PFSK-1 (cell line): Measurements from ENCODE around the gene FAM120C.

ENCODE experiments used
- FOXP2 ChIP-seq: optimal IDR thresholded peaks from 2 replicates; pipeline ENCODE3; 2011; ENCODE audit warnings: borderline replicate concordance, control low read depth, inconsistent platforms; ENCODE audit not compliant: insufficient read depth; ENCODE audit errors: extremely low read length, extremely low read depth
- POLR2AphosphoS5 ChIP-seq: IDR thresholded peaks from 2 replicates; pipeline ENCODE4 v1.6.1; 2012; ENCODE audit warnings: low read depth, mild to moderate bottlenecking, control low read depth, low read length, moderate library complexity
- REST ChIP-seq, 2 experiments: IDR thresholded peaks; 2 replicates each; pipeline versions ENCODE4 v1.6.1 to v1.8.0; 2011 to 2012; ENCODE audit warnings: low read depth in 2 of 2, low read length in 2 of 2, control low read depth in 1 of 2, inconsistent platforms in 1 of 2, mild to moderate bottlenecking in 1 of 2, moderate library complexity in 1 of 2; ENCODE audit not compliant: insufficient read depth in 1 of 2
- SIN3A ChIP-seq: IDR thresholded peaks from 2 replicates; pipeline ENCODE4 v1.6.1; 2012; ENCODE audit warnings: mild to moderate bottlenecking, low read length, moderate library complexity, borderline replicate concordance; ENCODE audit not compliant: insufficient read depth
- TAF1 ChIP-seq: IDR thresholded peaks from 2 replicates; pipeline ENCODE4 v1.6.1; 2012; ENCODE audit warnings: low read length, control low read depth, borderline replicate concordance; ENCODE audit not compliant: insufficient read depth

The FAM120C gene

GRCh38 chrX:54067766-54068165 lies 115.3 kb downstream of the FAM120C start:
- TF ChIP-seq REST (IDR thresholded peaks at IDR 0.05; ENCODE audit: insufficient read depth in 1 of 2, low read depth in 2 of 2, low read length in 2 of 2) (no peak), TAF1 (no peak), POLR2AphosphoS5 (no peak), FOXP2 (no peak), SIN3A (no peak)

- no peak for TF ChIP-seq SIN3A
- TF ChIP-seq REST (IDR thresholded peaks at IDR 0.05; ENCODE audit: insufficient read depth in 1 of 2, low read depth in 2 of 2, low read length in 2 of 2), result no peak
- TF ChIP-seq POLR2AphosphoS5, result no peak
- no peak for TF ChIP-seq TAF1
- no peak for TF ChIP-seq FOXP2
Observed at GRCh38 chrX:54066841-54067240, 116.2 kb downstream of the FAM120C start.

GRCh38 chrX:54064564-54064963 lies 118.5 kb downstream of the FAM120C start:
- no peak for TF ChIP-seq REST (IDR thresholded peaks at IDR 0.05; ENCODE audit: insufficient read depth in 1 of 2, low read depth in 2 of 2, low read length in 2 of 2)
- TF ChIP-seq POLR2AphosphoS5, result no peak

GRCh38 chrX:54063361-54063760 lies 119.7 kb downstream of the FAM120C start:
- TF ChIP-seq REST (IDR thresholded peaks at IDR 0.05; ENCODE audit: insufficient read depth in 1 of 2, low read depth in 2 of 2, low read length in 2 of 2) (no peak), TAF1 (no peak), FOXP2 (no peak), SIN3A (no peak), POLR2AphosphoS5 (no peak)

GRCh38 chrX:54049801-54050200 lies 133.3 kb downstream of the FAM120C start:
- TF ChIP-seq REST (IDR thresholded peaks at IDR 0.05; ENCODE audit: insufficient read depth in 1 of 2, low read depth in 2 of 2, low read length in 2 of 2), result no peak
- no peak for TF ChIP-seq TAF1
- TF ChIP-seq POLR2AphosphoS5, result no peak
- TF ChIP-seq SIN3A, result no peak
- no peak for TF ChIP-seq FOXP2
